OCI-LY3 (cell line): Measurements from ENCODE around the gene TH.

ENCODE experiments used
- EZH2phosphoT487 ChIP-seq: fragments of 200-600 bp; shearing (Covaris generic); IDR thresholded peaks from 2 replicates; pipeline ENCODE4 v1.6.1; 2018; ENCODE audit warnings: antibody characterized with exemption, mixed run types, low read depth
- TF ChIP-seq, protein P1 (sequence below): fragments of 200-600, 300-600 bp; sonication (generic); IDR thresholded peaks from 2 replicates; pipeline ENCODE4 v1.5.1; 2014; ENCODE audit warnings: antibody characterized with exemption, low read length, low read depth

DNA sequence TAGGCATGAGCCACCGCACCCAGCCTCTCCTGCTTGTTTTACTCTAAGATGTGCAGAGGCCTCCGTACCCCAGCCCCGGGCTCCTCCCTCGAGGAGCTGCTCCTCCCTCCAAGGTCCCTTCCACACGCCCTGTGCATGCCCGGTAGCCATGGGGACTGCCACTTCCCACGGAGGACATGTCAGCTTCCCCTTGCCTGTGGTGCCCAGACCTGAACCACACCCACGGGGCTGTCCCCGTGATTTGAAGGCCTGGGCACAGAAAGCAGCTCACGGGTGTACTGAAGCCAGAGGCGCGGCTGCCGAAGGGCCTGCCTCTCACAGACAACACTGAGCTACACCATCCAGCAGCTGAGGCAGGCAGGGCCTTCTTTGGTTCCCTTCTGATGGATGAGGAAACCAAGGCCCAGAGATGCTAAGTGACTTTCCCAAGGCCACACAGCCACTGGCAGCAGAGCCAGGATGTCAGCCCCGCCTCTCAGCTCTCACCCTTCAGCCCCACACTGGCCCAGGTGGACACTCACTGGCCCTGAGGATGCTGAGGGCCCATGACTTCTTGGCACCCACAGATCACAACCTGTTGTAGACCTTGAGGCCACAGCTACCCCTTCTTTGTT, 17.9 kb downstream of the TH start:
- TF ChIP-seq, protein P1, sequence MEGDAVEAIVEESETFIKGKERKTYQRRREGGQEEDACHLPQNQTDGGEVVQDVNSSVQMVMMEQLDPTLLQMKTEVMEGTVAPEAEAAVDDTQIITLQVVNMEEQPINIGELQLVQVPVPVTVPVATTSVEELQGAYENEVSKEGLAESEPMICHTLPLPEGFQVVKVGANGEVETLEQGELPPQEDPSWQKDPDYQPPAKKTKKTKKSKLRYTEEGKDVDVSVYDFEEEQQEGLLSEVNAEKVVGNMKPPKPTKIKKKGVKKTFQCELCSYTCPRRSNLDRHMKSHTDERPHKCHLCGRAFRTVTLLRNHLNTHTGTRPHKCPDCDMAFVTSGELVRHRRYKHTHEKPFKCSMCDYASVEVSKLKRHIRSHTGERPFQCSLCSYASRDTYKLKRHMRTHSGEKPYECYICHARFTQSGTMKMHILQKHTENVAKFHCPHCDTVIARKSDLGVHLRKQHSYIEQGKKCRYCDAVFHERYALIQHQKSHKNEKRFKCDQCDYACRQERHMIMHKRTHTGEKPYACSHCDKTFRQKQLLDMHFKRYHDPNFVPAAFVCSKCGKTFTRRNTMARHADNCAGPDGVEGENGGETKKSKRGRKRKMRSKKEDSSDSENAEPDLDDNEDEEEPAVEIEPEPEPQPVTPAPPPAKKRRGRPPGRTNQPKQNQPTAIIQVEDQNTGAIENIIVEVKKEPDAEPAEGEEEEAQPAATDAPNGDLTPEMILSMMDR, result no peak
- TF ChIP-seq EZH2phosphoT487, result no peak
